OCI-LY1 (cell line): ENCODE measurements around the gene CLTCL1.

Experiments used
- H2AFZ ChIP-seq: fragments of 200-600 bp; sonication (generic), shearing (Covaris generic); 2 replicates; pipeline ENCODE4 v1.6.0; 2014; ENCODE audit warnings: antibody characterized with exemption, mild to moderate bottlenecking, low read length
- H3F3A ChIP-seq: fragments of 200-600 bp; sonication (generic), shearing (Covaris generic); 2 replicates; pipeline ENCODE4 v1.6.0; 2014; ENCODE audit warnings: mild to moderate bottlenecking, antibody characterized with exemption, low read length, moderate library complexity; ENCODE audit not compliant: insufficient read depth
- H3K27ac ChIP-seq: fragments of 200-600 bp; sonication (generic); 2 replicates; pipeline ENCODE4 v1.5.1; 2014; ENCODE audit warnings: low read length, mixed run types, mild to moderate bottlenecking, low read depth; ENCODE audit not compliant: poor library complexity, severe bottlenecking
- H3K27me3 ChIP-seq: fragments of 200-600 bp; sonication (generic); 2 replicates; pipeline ENCODE4 v1.6.0; 2014; ENCODE audit warnings: antibody characterized with exemption, mild to moderate bottlenecking, low read length, moderate library complexity; ENCODE audit not compliant: insufficient read depth
- H3K36me3 ChIP-seq: fragments of 200-600 bp; sonication (generic); 2 replicates; pipeline ENCODE4 v1.6.1; 2014; ENCODE audit warnings: mild to moderate bottlenecking, antibody characterized with exemption, low read length, moderate library complexity, mixed read lengths; ENCODE audit not compliant: insufficient read depth
- H3K4me1 ChIP-seq: fragments of 200-600 bp; sonication (generic); 2 replicates; pipeline ENCODE4 v1.5.1; 2014; ENCODE audit warnings: mild to moderate bottlenecking, low read length, moderate library complexity; ENCODE audit not compliant: insufficient read depth, severe bottlenecking
- H3K4me2 ChIP-seq: fragments of 200-600 bp; sonication (generic), shearing (Covaris generic); 2 replicates; pipeline ENCODE4 v1.6.1; 2014; ENCODE audit warnings: low read length
- H3K4me3 ChIP-seq: fragments of 200-600 bp; sonication (generic); 2 replicates; pipeline ENCODE4 v1.5.1; 2014; ENCODE audit warnings: low read length, low read depth, mild to moderate bottlenecking, mixed read lengths; ENCODE audit not compliant: poor library complexity, severe bottlenecking
- H3K79me2 ChIP-seq: fragments of 200-600 bp; shearing (Covaris generic); 2 replicates; pipeline ENCODE4 v1.6.1; 2016; ENCODE audit warnings: mixed run types, low read length, mixed read lengths; ENCODE audit not compliant: insufficient read depth
- H3K9ac ChIP-seq: fragments of 200-600 bp; sonication (generic), shearing (Covaris generic); 2 replicates; pipeline ENCODE4 v1.6.1; 2014; ENCODE audit warnings: mild to moderate bottlenecking, low read length, mixed read lengths
- H3K9me2 ChIP-seq: fragments of 200-600 bp; sonication (generic), shearing (Covaris generic); 2 replicates; pipeline ENCODE4 v1.6.1; 2014; ENCODE audit warnings: low read depth, mild to moderate bottlenecking, low read length, mixed read lengths
- H3K9me3 ChIP-seq: fragments of 200-600 bp; shearing (Covaris generic); 2 replicates; pipeline ENCODE4 v1.6.1; 2014; ENCODE audit warnings: low read length, mixed read lengths
- H4K20me1 ChIP-seq: fragments of 200-600 bp; sonication (generic), shearing (Covaris generic); 2 replicates; pipeline ENCODE4 v1.6.0; 2016; ENCODE audit warnings: mild to moderate bottlenecking, low read length; ENCODE audit not compliant: insufficient read depth
- EZH2 ChIP-seq: fragments of 200-600 bp; sonication (generic), shearing (Covaris generic); IDR thresholded peaks from 2 replicates; pipeline ENCODE4 v1.8.0; 2017; ENCODE audit warnings: borderline replicate concordance, mixed run types, mild to moderate bottlenecking, antibody characterized with exemption, low read length, moderate library complexity, mixed read lengths
- TF ChIP-seq, protein P1 (sequence below): fragments of 200-600 bp; sonication (generic), shearing (Covaris generic); IDR thresholded peaks from 2 replicates; pipeline ENCODE4 v1.5.1; 2017; ENCODE audit warnings: mild to moderate bottlenecking, antibody characterized with exemption, low read length, moderate library complexity, mixed read lengths

CLTCL1 gene

DNA sequence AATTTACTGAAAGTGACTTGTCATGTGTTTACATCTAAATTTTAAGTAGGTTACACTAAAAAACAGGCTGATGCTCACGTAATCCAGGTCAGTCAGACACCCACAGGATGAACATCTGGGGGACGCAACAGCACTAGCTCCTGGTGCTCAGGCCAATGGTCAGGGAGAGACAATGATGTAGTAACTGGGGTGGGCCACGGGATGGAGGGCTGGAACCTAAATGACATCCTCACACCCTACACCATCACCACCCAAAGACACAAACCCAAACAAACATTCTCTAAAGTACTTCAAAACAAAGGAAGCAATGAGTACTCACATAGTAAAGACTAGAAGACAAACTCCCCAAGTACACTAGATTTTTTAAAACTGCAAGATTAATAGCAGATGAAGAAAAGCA is 59.5 kb downstream of the CLTCL1 start:
- 0 out of 2 replicates have a peak, but pooled peaks cover 4% of the 10 kb centered on the region for H3K27me3 ChIP-seq
- TF ChIP-seq EZH2, result no peak
- TF ChIP-seq, protein P1, sequence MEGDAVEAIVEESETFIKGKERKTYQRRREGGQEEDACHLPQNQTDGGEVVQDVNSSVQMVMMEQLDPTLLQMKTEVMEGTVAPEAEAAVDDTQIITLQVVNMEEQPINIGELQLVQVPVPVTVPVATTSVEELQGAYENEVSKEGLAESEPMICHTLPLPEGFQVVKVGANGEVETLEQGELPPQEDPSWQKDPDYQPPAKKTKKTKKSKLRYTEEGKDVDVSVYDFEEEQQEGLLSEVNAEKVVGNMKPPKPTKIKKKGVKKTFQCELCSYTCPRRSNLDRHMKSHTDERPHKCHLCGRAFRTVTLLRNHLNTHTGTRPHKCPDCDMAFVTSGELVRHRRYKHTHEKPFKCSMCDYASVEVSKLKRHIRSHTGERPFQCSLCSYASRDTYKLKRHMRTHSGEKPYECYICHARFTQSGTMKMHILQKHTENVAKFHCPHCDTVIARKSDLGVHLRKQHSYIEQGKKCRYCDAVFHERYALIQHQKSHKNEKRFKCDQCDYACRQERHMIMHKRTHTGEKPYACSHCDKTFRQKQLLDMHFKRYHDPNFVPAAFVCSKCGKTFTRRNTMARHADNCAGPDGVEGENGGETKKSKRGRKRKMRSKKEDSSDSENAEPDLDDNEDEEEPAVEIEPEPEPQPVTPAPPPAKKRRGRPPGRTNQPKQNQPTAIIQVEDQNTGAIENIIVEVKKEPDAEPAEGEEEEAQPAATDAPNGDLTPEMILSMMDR, result no peak
- no peaks in the 10 kb centered on the region for H3K4me1 ChIP-seq
- no peak overlapping the region for H2AFZ ChIP-seq
- H3K9me2 ChIP-seq, result no peaks in the 10 kb centered on the region
- H3K27ac ChIP-seq, result no peak overlapping the region
- no peaks in the 10 kb centered on the region for H4K20me1 ChIP-seq
- H3K4me3 ChIP-seq, result no peak overlapping the region
- no peak overlapping the region for H3K9ac ChIP-seq
- no peaks in the 10 kb centered on the region for H3K36me3 ChIP-seq
- H3K9me3 ChIP-seq, result no peaks in the 10 kb centered on the region
- no peaks in the 10 kb centered on the region for H3K79me2 ChIP-seq
- H3K4me2 ChIP-seq, result no peak overlapping the region
- H3F3A ChIP-seq, result no peaks in the 10 kb centered on the region

DNA sequence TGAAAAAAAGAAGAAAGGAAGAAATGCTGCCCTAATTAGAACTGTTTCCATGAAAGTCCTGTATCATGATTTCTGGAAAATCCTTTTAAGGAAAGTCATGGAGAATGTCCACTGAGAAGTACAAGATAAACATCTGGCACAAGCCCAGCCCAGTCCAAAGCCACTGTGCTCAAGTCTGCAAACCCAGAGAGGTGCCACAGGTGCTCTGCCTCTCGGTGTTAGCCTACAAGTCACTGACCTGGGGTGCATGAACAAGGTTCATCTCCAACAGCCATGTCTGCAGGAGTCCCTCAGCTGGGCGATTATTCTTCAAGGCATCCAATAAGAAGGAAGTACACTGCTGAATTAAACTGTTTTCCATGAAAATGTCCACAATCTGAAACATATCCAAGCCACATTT is 61.9 kb downstream of the CLTCL1 start:
- Histone ChIP-seq H3K27ac (no peak overlapping the region), H3K9me3 (no peaks in the 10 kb centered on the region), H3K36me3 (no peaks in the 10 kb centered on the region), H4K20me1 (no peaks in the 10 kb centered on the region), H3K79me2 (no peaks in the 10 kb centered on the region), H2AFZ (no peak overlapping the region), H3K9ac (no peak overlapping the region), H3K4me1 (no peaks in the 10 kb centered on the region), H3K4me2 (no peak overlapping the region), H3K4me3 (no peak overlapping the region), H3F3A (no peaks in the 10 kb centered on the region), H3K27me3 (peaks cover 4% of the 10 kb centered on the region; the same call in 1 of the 2 replicates), H3K9me2 (no peaks in the 10 kb centered on the region)
- TF ChIP-seq EZH2, result no peak
- TF ChIP-seq, protein P1, result no peak

- Histone ChIP-seq H3K27ac (no peak overlapping the region), H3K36me3 (no peaks in the 10 kb centered on the region), H3K9ac (no peak overlapping the region), H4K20me1 (no peaks in the 10 kb centered on the region), H3K9me3 (no peaks in the 10 kb centered on the region), H3K4me3 (no peak overlapping the region), H2AFZ (no peak overlapping the region), H3K79me2 (no peaks in the 10 kb centered on the region), H3K4me2 (no peak overlapping the region), H3K27me3 (peaks cover 4% of the 10 kb centered on the region; the same call in 1 of the 2 replicates), H3K9me2 (no peaks in the 10 kb centered on the region), H3K4me1 (no peaks in the 10 kb centered on the region), H3F3A (no peaks in the 10 kb centered on the region)
- TF ChIP-seq, protein P1, result no peak
- TF ChIP-seq EZH2, result no peak
Observed at GRCh38 chr22:19228179-19228578, 63.3 kb downstream of the CLTCL1 start.
